GM21529 (cell line): ENCODE data around the gene EFEMP1.

Source experiments
- ATAC-seq: cut with Tn5 transposase; IDR thresholded peaks from one replicate; pipeline ENCODE4 v1.9.1; 2021; ENCODE audit not compliant: unreplicated experiment

The EFEMP1 gene, protein sequence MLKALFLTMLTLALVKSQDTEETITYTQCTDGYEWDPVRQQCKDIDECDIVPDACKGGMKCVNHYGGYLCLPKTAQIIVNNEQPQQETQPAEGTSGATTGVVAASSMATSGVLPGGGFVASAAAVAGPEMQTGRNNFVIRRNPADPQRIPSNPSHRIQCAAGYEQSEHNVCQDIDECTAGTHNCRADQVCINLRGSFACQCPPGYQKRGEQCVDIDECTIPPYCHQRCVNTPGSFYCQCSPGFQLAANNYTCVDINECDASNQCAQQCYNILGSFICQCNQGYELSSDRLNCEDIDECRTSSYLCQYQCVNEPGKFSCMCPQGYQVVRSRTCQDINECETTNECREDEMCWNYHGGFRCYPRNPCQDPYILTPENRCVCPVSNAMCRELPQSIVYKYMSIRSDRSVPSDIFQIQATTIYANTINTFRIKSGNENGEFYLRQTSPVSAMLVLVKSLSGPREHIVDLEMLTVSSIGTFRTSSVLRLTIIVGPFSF

GRCh38 chr2:55923091-55923981, at the start of gene EFEMP1:
Gene EFEMP1, minus strand, starts transcription at chr2:55923782. Its CDS starts 1,342 bp downstream, at chr2:55922440.
- no peak for ATAC-seq

DNA sequence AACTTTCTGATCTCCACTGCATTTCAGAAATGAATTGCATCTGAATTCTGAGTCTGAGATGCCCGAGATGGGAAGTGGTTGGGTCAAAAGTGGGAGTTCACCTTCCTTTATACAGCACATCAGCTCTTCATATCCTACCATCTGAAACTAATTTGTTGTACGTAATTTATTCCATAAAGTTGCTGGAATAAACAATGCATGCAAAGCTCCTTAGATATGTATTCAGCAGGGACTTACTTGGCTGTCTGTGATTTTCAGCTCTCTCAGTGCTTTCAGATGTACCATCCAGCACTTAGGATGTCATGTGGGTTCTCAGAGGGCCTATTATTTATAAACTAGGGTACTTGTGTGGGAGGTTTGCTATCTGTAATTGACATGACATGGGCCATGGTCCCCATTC, 46.9 kb upstream of the EFEMP1 start:
- no peak for ATAC-seq

- no peak for ATAC-seq
These were observed 45.4 kb upstream of the EFEMP1 start for GRCh38 chr2:55968941-55969340.

- no peak for ATAC-seq
These were observed 43.0 kb upstream of the EFEMP1 start for GRCh38 chr2:55966401-55967118.

- no peak for ATAC-seq
These were observed 42.4 kb upstream of the EFEMP1 start for GRCh38 chr2:55965966-55966365.

- ATAC-seq, result no peak
These were observed 41.7 kb upstream of the EFEMP1 start for GRCh38 chr2:55965276-55965675.

- ATAC-seq, result no peak
These were observed 39.3 kb upstream of the EFEMP1 start for GRCh38 chr2:55962915-55963314.

DNA sequence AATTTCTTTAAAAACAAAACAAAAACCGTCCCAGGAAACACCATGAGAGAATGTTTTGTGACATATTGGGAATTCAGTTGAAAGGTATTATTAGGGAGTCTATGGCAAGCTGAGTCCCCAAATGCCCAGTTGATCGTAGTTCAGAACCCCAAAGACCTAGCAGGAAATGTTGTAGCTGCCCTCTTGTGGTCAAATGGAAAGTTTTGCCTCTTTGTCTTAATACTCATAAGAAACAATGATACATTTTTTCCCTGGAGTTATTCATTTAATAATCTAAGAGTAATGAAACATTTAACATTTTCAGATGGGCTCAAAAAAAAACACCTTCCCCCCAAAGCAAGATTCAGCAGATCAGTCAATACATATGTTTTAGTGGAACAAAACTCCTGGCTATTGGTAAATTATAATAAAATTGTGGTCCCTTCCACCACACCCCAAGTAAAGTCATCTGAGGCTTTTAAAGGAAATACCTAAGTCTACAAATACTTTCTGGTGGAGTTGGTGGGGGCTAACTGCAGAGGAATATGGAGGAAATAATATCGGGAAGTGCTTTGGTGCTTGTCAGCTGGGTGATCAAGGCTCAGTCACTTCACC, 37.8 kb upstream of the EFEMP1 start:
- ATAC-seq, result no peak

- ATAC-seq, result no peak
These were observed 35.2 kb upstream of the EFEMP1 start for GRCh38 chr2:55958756-55959155.

DNA sequence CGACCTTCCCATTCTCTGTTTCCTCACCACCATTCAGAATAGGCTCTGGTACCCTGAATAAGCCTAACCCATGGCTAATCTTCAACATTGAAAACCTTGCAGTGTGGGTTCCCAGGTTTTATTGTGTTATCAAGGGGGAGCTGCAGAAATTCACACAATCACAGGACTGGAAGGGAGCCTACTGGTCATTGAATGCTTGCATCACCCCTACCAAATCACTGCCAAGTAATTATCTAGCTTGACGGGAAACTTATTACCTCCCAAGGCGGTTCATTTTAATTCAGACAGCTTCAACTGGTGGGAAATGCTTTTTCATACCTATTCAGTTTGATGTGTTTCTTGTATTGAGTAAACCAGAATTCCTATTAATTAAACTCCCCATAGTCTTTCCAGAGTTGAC, 33.6 kb upstream of the EFEMP1 start:
- ATAC-seq, result no peak

GRCh38 chr2:55954306-55955035, 30.9 kb upstream of the EFEMP1 start:
- no peak for ATAC-seq

GRCh38 chr2:55952415-55952814, 28.8 kb upstream of the EFEMP1 start:
- no peak for ATAC-seq

DNA sequence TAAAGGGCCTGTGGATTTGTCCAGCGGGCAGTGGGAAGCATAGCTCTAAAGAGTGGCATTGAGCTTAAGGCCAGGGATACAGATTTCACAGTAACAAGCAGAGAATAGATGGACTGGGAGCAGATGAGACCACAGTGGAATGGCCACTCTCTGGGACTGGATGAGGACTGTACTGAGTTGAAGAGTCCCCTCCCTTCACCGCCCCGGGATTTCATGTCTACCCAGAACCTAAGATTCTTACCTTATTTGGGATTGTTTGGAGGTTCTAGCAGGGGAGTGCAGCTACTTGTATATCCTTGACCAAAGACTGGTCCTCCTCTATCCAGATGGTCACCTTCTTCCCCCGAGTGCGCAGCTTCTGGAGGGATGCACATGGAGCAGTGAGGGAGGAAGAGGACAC, 28.0 kb upstream of the EFEMP1 start:
- ATAC-seq, result no peak

- ATAC-seq, result no peak
These were observed 26.0 kb upstream of the EFEMP1 start for GRCh38 chr2:55949613-55950012.

DNA sequence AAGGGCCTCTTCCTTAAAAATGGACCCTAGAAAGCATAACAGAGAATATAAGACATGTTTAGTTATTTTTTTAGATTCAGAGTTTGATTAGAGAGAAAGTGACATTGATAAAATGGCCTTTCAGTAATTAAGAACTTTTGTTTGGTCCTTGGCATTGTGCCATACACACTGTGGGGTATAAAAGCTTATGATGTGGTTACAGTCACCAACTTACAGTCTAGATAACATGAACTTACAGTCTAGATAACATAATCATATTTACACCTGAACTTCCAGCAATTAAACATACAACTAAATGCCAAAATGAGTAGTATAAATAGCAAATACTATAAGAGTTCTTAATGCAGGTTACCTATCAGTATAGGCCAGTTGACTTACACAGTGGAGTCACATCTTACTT, 25.6 kb upstream of the EFEMP1 start:
- ATAC-seq, result no peak

DNA sequence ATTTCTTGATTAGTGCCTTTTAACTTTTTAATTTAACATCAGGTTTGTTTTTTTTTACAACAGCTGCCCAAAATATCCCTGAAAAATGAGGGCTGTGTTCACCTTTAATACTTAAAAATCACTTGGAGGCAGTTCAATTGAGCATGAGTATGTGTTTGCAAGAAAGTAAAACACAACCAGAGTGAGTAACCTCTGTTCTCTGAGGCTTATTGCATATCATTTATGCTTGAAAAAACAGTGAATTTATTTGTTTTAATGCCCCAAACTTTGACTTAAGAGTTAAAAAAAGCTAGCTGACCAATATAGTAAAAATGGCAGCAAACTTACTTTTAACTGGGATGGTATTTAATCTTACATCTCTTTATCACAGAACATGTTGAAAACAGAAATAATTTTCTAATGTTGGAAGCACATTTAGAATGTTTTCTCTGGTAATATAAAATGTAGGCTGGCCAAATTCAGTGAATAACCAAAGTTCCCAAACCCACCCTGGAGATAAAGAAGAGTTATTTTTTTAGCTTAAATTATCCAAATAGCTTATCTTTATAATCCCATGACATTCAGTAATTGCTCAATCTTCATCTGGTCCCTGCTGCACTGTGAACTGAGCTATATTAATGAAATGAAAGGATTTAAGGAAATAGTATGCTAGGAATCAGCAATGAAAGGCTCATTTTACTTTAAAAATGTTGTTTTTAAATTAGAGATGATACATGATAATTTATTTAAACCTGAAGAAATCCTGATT, 24.8 kb upstream of the EFEMP1 start:
- ATAC-seq, result no peak

GRCh38 chr2:55947752-55948151, 24.2 kb upstream of the EFEMP1 start:
- ATAC-seq, result no peak

GRCh38 chr2:55946793-55947192, 23.2 kb upstream of the EFEMP1 start:
- ATAC-seq, result no peak

DNA sequence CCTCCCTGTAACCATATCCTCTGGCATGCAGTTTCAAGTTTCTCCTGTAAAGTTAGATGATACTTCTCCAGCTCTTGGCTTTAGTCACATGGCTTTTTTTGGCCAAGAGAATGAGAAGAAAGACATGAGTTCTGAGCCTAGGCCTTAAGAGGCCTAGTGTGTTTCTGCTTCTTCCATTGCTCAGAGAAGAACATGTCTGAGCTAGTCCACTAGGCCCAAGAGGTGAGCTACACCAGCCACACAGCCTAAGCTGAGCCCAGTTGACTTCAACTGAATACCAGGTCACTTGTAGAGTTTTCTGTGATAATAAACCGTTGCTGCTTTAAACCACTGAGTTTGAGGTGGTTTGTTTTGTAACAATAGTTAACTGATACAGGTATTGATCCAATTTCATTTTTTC, 19.9 kb upstream of the EFEMP1 start:
- ATAC-seq, result no peak
